Stimulated activated CD8-positive, alpha-beta memory T cell treated with anti-CD3 and anti-CD28 coated beads, Interleukin-15, amount 100 ng/mL, for 1 hour (primary cell): ENCODE measurements around the gene DNAJC4.

Experiments
- DNase-seq: peaks from one replicate; pipeline ENCODE4 v3.0.0-alpha.2; 2020; ENCODE audit warnings: low read depth

Gene DNAJC4

DNA sequence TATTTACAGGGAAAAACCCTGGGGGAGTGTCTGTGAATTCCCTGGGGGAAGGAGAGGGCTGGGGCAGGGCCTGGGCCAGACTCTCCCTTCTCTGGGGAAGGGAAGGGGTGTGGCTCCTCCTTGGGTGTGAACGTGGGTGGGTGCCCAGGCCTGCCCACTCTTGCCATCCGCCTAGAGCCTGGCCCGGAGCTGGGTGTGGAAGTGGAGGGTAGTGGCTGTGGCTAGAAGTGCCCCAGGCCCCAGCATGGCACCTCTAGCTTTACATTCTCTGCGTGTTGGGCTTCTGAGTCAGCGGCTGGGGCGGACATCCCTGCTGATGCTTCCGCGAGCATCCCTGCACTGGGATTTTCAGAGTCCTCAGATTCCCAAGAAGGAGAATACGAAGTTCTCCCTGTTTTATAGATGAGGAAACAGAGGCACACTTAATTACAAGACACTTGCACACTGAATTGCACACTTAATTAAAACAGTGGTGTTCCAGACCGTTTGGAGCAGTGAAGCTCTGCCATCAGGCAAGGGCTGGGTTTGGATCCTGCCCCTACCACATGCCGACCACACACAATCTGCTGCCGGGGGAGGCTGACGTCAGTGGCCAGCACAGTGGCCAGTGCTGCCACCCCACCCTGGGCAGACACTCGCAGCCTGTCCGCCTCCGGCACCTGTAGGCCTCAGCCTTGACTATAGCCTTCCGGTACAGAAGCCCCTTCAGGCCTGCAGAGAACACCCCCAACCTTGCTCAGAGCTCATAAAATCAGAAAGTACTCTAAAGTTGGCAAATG, 46.5 kb downstream of the DNAJC4 start:
- no peak for DNase-seq

DNA sequence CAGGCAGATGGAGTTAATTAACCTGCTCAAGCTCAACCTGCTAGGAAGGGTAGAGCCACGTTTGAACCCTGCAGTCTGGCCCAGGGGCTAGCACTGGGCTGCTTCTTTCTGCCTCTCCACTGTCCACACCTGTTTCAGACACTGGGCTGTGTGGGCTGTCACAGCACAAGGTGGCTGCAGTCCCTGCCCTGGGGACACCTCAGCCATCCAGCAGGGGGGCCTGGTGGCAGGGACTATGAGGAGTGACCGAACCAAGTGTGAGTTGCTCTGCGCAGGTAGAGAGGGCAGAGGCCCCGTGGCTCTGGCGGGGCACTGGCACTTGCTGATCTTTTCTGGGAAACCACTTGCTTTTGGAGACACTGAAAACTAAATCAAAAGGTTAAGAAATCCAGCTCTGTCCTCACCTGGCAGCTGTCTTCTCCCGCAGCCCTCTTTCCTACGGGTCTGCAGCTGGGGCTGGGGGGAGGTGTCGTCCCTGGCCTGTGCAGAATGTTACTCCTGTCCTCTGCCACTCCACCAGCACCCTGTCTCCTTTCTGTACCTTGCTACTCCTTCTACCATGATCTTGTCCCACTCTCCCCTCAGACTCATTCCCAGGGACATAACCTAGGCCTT, 48.3 kb downstream of the DNAJC4 start:
- no peak for DNase-seq

DNA sequence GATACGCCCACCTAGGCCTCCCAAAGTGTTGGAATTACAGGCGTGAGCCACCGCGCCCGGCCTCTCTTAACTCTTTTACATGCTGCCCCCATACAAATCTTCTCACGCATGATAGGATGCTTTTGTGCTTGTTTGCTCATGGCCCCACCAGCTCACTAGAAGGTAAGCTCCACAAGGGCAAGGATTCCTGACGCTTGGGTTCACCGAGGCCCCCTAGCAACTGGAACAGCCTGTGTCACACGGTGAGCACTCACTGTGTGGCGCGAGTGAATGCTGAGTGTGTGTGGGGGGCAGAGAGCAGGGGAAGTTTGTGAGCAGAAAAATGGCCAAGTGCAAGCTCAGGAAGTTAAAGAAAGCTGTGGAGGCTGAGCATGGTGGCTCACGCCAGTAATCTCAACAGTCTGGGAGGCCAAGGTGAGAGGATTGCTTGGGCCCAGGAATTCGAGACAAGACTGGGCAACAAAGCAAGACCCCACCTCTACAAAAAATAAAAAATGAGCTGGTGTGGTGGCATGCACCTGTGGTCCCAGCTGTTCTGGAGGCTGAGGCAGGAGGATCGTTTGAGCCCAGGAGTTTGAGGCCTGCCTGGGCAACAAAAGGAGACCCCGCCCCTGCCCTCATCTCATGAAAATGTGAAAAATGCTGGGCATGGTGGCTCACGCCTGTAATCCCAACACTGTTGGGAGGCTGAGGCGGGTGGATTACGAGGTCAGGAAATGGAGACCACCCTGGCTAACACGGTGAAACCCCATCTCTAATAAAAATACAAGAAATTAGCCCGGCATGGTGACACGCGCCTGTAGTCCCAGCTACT, 51.8 kb downstream of the DNAJC4 start:
- DNase-seq: no peak

- DNase-seq: no peak
Measured at GRCh38 chr11:64283092-64283491, 52.7 kb downstream of the DNAJC4 start.
